HCT116 (cell line): ENCODE results near the gene ATXN1. TPM values are rescaled to one million over a fixed set of nuclear protein-coding genes. Genes with fewer than 3 reads are reported as not detected.

Experiments
- ATAC-seq: fragments of 200-7000 bp; cut with Tn5 transposase; 2 replicates; pipeline ENCODE4 v1.9.1; 2020; ENCODE audit warnings: mild to moderate bottlenecking, moderate library complexity
- BruUV-seq: library from RNA; stranded (reverse); fragments of 400-500 nt; replicated peaks from 2 replicates; lab custom pipeline; 2021; lab: Mats Ljungman, UMichigan
- CTCF ChIA-PET: fragments of 300-600 bp; sonication (Branson Sonifier 250); formaldehyde crosslinking; loops from one replicate; lab custom pipeline; 2021; ENCODE audit warnings: antibody characterized with exemption; lab: Charles Lee
- POLR2A ChIA-PET: fragments of 300-600, 350-600 bp; sonication (Branson Sonifier 250); formaldehyde crosslinking; loops from one replicate; lab custom pipeline; 2021; ENCODE audit warnings: antibody characterized with exemption; lab: Charles Lee
- RAD21 ChIA-PET, 2 experiments: fragments of 300-600 bp; sonication (Branson Sonifier 250); formaldehyde crosslinking; loops; one replicate each; lab custom pipeline; 2023; ENCODE audit warnings: low total read pairs in 2 of 2; ENCODE audit not compliant: uncharacterized antibody in 2 of 2, unreplicated experiment in 2 of 2, low non-redundant PET in 1 of 2; lab: Charles Lee
- DNase-seq: peaks from one replicate; pipeline ENCODE4 v3.0.0-alpha.2; 2010; ENCODE audit warnings: low read depth, low spot score
- H2AFZ ChIP-seq: fragments of 200-600 bp; shearing (Covaris generic), sonication (generic); 2 replicates; pipeline ENCODE4 v1.6.1; 2017; ENCODE audit warnings: low read depth, mixed run types, mixed read lengths, antibody characterized with exemption, low read length; ENCODE audit not compliant: poor library complexity, severe bottlenecking
- H3K27ac ChIP-seq: 2 replicates; pipeline ENCODE4 v1.5.1; 2012; ENCODE audit warnings: low read depth, low read length
- H3K27me3 ChIP-seq: fragments of 200-600 bp; sonication (generic); 2 replicates; pipeline ENCODE4 v1.6.1; 2016; ENCODE audit warnings: mixed run types, low read length, mixed read lengths; ENCODE audit not compliant: insufficient read depth
- H3K36me3 ChIP-seq, 2 experiments: fragments of 200-500 bp in 1 of 2; fragments of 200-600 bp in 1 of 2; sonication (Bioruptor generic) in 1 of 2; sonication (generic) in 1 of 2; 2 replicates each; pipeline versions ENCODE4 v1.5.1 to v1.6.1; 2014 to 2016; ENCODE audit warnings: low read length in 2 of 2, inconsistent platforms in 1 of 2, mixed read lengths in 1 of 2, mixed run types in 1 of 2; ENCODE audit not compliant: insufficient read depth in 2 of 2, control insufficient read depth in 1 of 2
- H3K4me1 ChIP-seq, 2 experiments: fragments of 200-600 bp in 1 of 2; sonication (generic) in 1 of 2; 2 replicates each; pipeline versions ENCODE4 v1.5.1 to v1.6.1; 2012 to 2017; ENCODE audit warnings: low read length in 2 of 2, inconsistent platforms in 1 of 2, mild to moderate bottlenecking in 1 of 2, mixed read lengths in 1 of 2, mixed run types in 1 of 2, moderate library complexity in 1 of 2; ENCODE audit not compliant: insufficient read depth in 2 of 2, control insufficient read depth in 1 of 2
- H3K4me2 ChIP-seq: fragments of 200-600 bp; sonication (generic); 2 replicates; pipeline ENCODE4 v1.6.1; 2017; ENCODE audit warnings: mixed run types, low read length, mixed read lengths
- H3K4me3 ChIP-seq, 2 experiments: fragments of 200-600 bp in 1 of 2; sonication (generic) in 1 of 2; replicated peaks in 1 of 2; 2 replicates each; pipeline ENCODE4 v1.5.1; 2011 to 2016; ENCODE audit warnings: low read length in 2 of 2, control low read depth in 1 of 2, low read depth in 1 of 2, mild to moderate bottlenecking in 1 of 2, mixed read lengths in 1 of 2, mixed run types in 1 of 2
- H3K79me2 ChIP-seq: fragments of 200-600 bp; sonication (generic); 2 replicates; pipeline ENCODE4 v1.6.1; 2017; ENCODE audit warnings: mild to moderate bottlenecking, mixed run types, low read length, moderate library complexity, mixed read lengths; ENCODE audit not compliant: insufficient read depth
- H3K9ac ChIP-seq: fragments of 200-600 bp; sonication (generic); 2 replicates; pipeline ENCODE4 v1.6.1; 2016; ENCODE audit warnings: low read length, mixed read lengths
- H3K9me2 ChIP-seq: fragments of 200-600 bp; sonication (generic), shearing (Covaris generic); 2 replicates; pipeline ENCODE4 v1.6.1; 2017; ENCODE audit warnings: mixed run types, mild to moderate bottlenecking, moderate library complexity; ENCODE audit not compliant: insufficient read depth
- H3K9me3 ChIP-seq, 2 experiments: fragments of 200-500 bp in 1 of 2; fragments of 200-600 bp in 1 of 2; sonication (Bioruptor generic) in 1 of 2; sonication (generic) in 1 of 2; 2 replicates each; pipeline ENCODE4 v1.6.1; 2014 to 2017; ENCODE audit warnings: low read length in 2 of 2, mixed read lengths in 2 of 2, inconsistent platforms in 1 of 2, low read depth in 1 of 2, mild to moderate bottlenecking in 1 of 2, mixed run types in 1 of 2, moderate library complexity in 1 of 2; ENCODE audit not compliant: control insufficient read depth in 1 of 2, insufficient read depth in 1 of 2
- H4K20me1 ChIP-seq: fragments of 200-600 bp; sonication (generic), shearing (Covaris generic); 2 replicates; pipeline ENCODE4 v1.6.1; 2017; ENCODE audit warnings: mixed run types, mild to moderate bottlenecking, moderate library complexity; ENCODE audit not compliant: insufficient read depth
- CEBPB ChIP-seq: IDR thresholded peaks from 2 replicates; pipeline ENCODE4 v1.6.1; 2012; ENCODE audit warnings: low read depth
- ELF1 ChIP-seq: IDR thresholded peaks from 2 replicates; pipeline ENCODE4 v1.6.1; 2012; ENCODE audit warnings: low read depth, borderline replicate concordance
- JUND ChIP-seq: IDR thresholded peaks from 2 replicates; pipeline ENCODE4 v1.6.1; 2012
- RAD21 ChIP-seq: IDR thresholded peaks from 2 replicates; pipeline ENCODE4 v1.6.1; 2012; ENCODE audit warnings: low read depth, mild to moderate bottlenecking
- TCF7L2 ChIP-seq: IDR thresholded peaks from 2 replicates; pipeline ENCODE4 v1.7.0; 2011; ENCODE audit warnings: borderline replicate concordance, inconsistent platforms; ENCODE audit not compliant: insufficient read depth, insufficient read length; ENCODE audit errors: extremely low read depth
- YY1 ChIP-seq: IDR thresholded peaks from 2 replicates; pipeline ENCODE4 v1.6.1; 2011; ENCODE audit warnings: low read length, low read depth, moderate library complexity, mild to moderate bottlenecking; ENCODE audit not compliant: insufficient replicate concordance; ENCODE audit errors: extremely low read depth
- ZFX ChIP-seq: fragments of 450-650 bp; IDR thresholded peaks from 2 replicates; pipeline ENCODE4 v1.6.1; 2017
- intact Hi-C: fragments of 100-400 bp; cut with micrococcal nuclease; formaldehyde crosslinking; loops from 2 replicates; pipeline ENCODE4 v1.10.0; 2022
- total RNA-seq: library from RNA; stranded (reverse); gene quantifications from one replicate; pipeline ENCODE4 v1.2.1, GENCODE V29; 2021; ENCODE audit not compliant: unreplicated experiment
- TF ChIP-seq, protein P1 (sequence below): IDR thresholded peaks from 2 replicates; pipeline ENCODE4 v1.6.1; 2011; ENCODE audit warnings: mild to moderate bottlenecking, low read length, moderate library complexity; ENCODE audit not compliant: insufficient replicate concordance; ENCODE audit errors: extremely low read depth
- TF ChIP-seq, protein P2 (sequence below), 3 experiments: fragments of 200-600 bp in 1 of 3; sonication (generic) in 1 of 3; IDR thresholded peaks in 2 of 3; conservative IDR thresholded peaks in 1 of 3; 2 replicates each; pipeline ENCODE4 v1.5.1; 2012 to 2017; ENCODE audit warnings: low read depth in 2 of 3, low read length in 2 of 3, antibody characterized with exemption in 1 of 3, borderline replicate concordance in 1 of 3, control low read depth in 1 of 3, mild to moderate bottlenecking in 1 of 3, mixed read lengths in 1 of 3, mixed run types in 1 of 3, moderate library complexity in 1 of 3; ENCODE audit not compliant: insufficient read depth in 1 of 3
- TF ChIP-seq, protein P3 (sequence below): IDR thresholded peaks from 2 replicates; pipeline ENCODE4 v1.6.1; 2012; ENCODE audit warnings: low read depth

ATXN1 gene
- total RNA-seq, 1 experiment from 2014 or later: 21.0 TPM

DNA sequence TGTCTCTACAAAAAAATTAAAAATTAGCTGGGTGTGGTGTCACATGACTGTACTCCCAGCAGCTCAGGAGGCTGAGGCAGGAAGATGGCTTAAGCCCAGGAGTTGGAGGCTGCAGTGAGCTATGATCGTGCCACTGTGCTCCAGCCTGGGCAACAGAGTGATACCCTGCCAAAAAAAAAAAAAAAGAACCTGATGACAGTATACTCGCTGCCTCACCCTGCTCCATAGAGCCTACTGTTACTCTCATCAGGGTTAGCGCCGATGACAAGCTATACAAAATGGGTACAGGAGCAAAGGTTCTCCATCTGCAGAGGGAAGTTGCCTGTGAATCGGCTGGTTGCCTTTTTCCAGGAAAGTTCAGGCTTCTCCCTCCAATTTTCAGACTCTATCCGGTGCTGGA, 469.5 kb downstream of the ATXN1 start:
- CTCF ChIA-PET: interaction anchor here (1.0 kb wide), 1 partner anchor 795 kb away, joined by 4 read pairs; no protein-coding TSS in a partner anchor
- Histone ChIP-seq H3K9ac (no peak overlapping the region), H2AFZ (no peak overlapping the region), H3K4me2 (no peak overlapping the region), H3K4me1 (no peaks in the 10 kb centered on the region), H3K79me2 (no peaks in the 10 kb centered on the region), H4K20me1 (no peaks in the 10 kb centered on the region), H3K27me3 (no peaks in the 10 kb centered on the region), H3K4me3 (no peak overlapping the region), H3K9me3 (no peaks in the 10 kb centered on the region), H3K9me2 (no peaks in the 10 kb centered on the region), H3K36me3 (no peaks in the 10 kb centered on the region), H3K27ac (no peak overlapping the region)
- POLR2A ChIA-PET: no interaction called here
- RAD21 ChIA-PET: no interaction called here
- intact Hi-C loops: no loop called here
- DNase-seq: no peak
- TF ChIP-seq RAD21 (no peak), TCF7L2 (no peak), ZFX (no peak), JUND (no peak)
- TF ChIP-seq, protein P1, sequence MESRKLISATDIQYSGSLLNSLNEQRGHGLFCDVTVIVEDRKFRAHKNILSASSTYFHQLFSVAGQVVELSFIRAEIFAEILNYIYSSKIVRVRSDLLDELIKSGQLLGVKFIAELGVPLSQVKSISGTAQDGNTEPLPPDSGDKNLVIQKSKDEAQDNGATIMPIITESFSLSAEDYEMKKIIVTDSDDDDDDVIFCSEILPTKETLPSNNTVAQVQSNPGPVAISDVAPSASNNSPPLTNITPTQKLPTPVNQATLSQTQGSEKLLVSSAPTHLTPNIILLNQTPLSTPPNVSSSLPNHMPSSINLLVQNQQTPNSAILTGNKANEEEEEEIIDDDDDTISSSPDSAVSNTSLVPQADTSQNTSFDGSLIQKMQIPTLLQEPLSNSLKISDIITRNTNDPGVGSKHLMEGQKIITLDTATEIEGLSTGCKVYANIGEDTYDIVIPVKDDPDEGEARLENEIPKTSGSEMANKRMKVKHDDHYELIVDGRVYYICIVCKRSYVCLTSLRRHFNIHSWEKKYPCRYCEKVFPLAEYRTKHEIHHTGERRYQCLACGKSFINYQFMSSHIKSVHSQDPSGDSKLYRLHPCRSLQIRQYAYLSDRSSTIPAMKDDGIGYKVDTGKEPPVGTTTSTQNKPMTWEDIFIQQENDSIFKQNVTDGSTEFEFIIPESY: no peak
- no TSS peak for BruUV-seq
- ATAC-seq: no peak

DNA sequence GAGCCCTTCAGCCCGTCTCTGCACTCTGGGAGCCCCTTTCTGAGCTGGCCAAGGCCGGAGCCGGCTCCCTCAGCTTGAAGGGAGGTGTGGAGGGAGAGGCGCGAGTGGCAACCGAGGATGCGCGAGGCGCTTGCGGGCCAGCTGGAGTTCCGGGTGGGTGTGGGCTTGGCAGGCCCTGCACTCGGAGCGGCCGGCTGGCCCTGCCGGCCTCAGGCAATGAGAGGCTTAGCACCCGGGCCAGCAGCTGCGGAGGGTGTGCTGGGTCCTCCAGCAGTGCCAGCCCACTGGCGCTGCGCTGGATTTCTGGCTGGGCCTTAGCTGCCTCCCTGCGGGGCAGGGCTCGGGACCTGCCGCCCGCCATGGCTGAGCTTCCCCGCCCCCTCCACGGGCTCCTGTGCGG, 473.1 kb downstream of the ATXN1 start:
- Histone ChIP-seq H3K4me1 (no peaks in the 10 kb centered on the region), H3K4me3 (no peak overlapping the region), H3K4me2 (no peak overlapping the region), H2AFZ (no peak overlapping the region), H3K79me2 (no peaks in the 10 kb centered on the region), H4K20me1 (no peaks in the 10 kb centered on the region), H3K9ac (no peak overlapping the region), H3K27me3 (no peaks in the 10 kb centered on the region), H3K9me2 (no peaks in the 10 kb centered on the region), H3K36me3 (no peaks in the 10 kb centered on the region), H3K27ac (no peak overlapping the region), H3K9me3 (no peaks in the 10 kb centered on the region)
- ChIA-PET POLR2A (no interaction called here), CTCF (no interaction called here), RAD21 (no interaction called here)
- ATAC-seq (no peak), DNase-seq (no peak)
- intact Hi-C loops: no loop called here
- no TSS peak for BruUV-seq
- TF ChIP-seq, protein P2, sequence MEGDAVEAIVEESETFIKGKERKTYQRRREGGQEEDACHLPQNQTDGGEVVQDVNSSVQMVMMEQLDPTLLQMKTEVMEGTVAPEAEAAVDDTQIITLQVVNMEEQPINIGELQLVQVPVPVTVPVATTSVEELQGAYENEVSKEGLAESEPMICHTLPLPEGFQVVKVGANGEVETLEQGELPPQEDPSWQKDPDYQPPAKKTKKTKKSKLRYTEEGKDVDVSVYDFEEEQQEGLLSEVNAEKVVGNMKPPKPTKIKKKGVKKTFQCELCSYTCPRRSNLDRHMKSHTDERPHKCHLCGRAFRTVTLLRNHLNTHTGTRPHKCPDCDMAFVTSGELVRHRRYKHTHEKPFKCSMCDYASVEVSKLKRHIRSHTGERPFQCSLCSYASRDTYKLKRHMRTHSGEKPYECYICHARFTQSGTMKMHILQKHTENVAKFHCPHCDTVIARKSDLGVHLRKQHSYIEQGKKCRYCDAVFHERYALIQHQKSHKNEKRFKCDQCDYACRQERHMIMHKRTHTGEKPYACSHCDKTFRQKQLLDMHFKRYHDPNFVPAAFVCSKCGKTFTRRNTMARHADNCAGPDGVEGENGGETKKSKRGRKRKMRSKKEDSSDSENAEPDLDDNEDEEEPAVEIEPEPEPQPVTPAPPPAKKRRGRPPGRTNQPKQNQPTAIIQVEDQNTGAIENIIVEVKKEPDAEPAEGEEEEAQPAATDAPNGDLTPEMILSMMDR (IDR thresholded peaks at IDR 0.05 in 2 of 3, conservative IDR thresholded peaks at IDR 0.05 in 1 of 3; ENCODE audit: borderline replicate concordance in 1 of 3, insufficient read depth in 1 of 3, low read depth in 2 of 3, low read length in 2 of 3): no peak
- TF ChIP-seq, protein P3, sequence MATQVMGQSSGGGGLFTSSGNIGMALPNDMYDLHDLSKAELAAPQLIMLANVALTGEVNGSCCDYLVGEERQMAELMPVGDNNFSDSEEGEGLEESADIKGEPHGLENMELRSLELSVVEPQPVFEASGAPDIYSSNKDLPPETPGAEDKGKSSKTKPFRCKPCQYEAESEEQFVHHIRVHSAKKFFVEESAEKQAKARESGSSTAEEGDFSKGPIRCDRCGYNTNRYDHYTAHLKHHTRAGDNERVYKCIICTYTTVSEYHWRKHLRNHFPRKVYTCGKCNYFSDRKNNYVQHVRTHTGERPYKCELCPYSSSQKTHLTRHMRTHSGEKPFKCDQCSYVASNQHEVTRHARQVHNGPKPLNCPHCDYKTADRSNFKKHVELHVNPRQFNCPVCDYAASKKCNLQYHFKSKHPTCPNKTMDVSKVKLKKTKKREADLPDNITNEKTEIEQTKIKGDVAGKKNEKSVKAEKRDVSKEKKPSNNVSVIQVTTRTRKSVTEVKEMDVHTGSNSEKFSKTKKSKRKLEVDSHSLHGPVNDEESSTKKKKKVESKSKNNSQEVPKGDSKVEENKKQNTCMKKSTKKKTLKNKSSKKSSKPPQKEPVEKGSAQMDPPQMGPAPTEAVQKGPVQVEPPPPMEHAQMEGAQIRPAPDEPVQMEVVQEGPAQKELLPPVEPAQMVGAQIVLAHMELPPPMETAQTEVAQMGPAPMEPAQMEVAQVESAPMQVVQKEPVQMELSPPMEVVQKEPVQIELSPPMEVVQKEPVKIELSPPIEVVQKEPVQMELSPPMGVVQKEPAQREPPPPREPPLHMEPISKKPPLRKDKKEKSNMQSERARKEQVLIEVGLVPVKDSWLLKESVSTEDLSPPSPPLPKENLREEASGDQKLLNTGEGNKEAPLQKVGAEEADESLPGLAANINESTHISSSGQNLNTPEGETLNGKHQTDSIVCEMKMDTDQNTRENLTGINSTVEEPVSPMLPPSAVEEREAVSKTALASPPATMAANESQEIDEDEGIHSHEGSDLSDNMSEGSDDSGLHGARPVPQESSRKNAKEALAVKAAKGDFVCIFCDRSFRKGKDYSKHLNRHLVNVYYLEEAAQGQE: no peak
- no peak for TF ChIP-seq YY1
- no peak for TF ChIP-seq CEBPB
- no peak for TF ChIP-seq JUND
- no peak for TF ChIP-seq ZFX
- no peak for TF ChIP-seq ELF1
